Mucosa of descending colon (tissue), 3 donors: ENCODE data around the gene EID1. TPM values are rescaled to one million over a fixed set of nuclear protein-coding genes. Genes with fewer than 3 reads are reported as not detected.

Source experiments
- ATAC-seq: fragments of 200-7000 bp; cut with Tn5 transposase; one replicate; pipeline ENCODE4 v1.9.1; 2020; ENCODE audit warnings: mild to moderate bottlenecking, moderate library complexity
- DNase-seq, 3 donors: peaks; one replicate each; pipeline ENCODE4 v3.0.0-alpha.2; 2020
- H3K36me3 ChIP-seq: fragments of 200-600 bp; one replicate; pipeline ENCODE4 v1.8.0; 2021; ENCODE audit warnings: low read depth, mild to moderate bottlenecking
- H3K4me1 ChIP-seq: fragments of 200-600 bp; one replicate; pipeline ENCODE4 v1.8.0; 2021; ENCODE audit warnings: low read depth, mild to moderate bottlenecking
- H3K4me3 ChIP-seq: fragments of 200-600 bp; one replicate; pipeline ENCODE4 v1.8.0; 2021; ENCODE audit warnings: mild to moderate bottlenecking
- H3K9me3 ChIP-seq: fragments of 200-600 bp; one replicate; pipeline ENCODE4 v1.8.0; 2021; ENCODE audit warnings: mild to moderate bottlenecking
- intact Hi-C, 2 donors: fragments of 100-400 bp; cut with DNase I in 1 of 2; cut with micrococcal nuclease in 1 of 2; formaldehyde crosslinking; loops; one replicate each; pipeline versions ENCODE4 v1.11.0 to v1.11.1; 2022; cut with DNase I, micrococcal nuclease
- total RNA-seq, 3 donors: library from RNA; stranded (reverse); fragmentation: NEBNext Ultra II Directional in 2 of 3; extraction: Animal tissue kit (Norgen Biotek cat#: 25700) in 2 of 3; gene quantifications; one replicate each; pipeline versions ENCODE4 v1.2.1 to v1.2.4, GENCODE V29; 2021 to 2023
- TF ChIP-seq, protein P1 (sequence below): fragments of 200-600 bp; IDR thresholded peaks from one replicate; pipeline ENCODE4 v1.8.0; 2022; ENCODE audit warnings: antibody characterized with exemption, mild to moderate bottlenecking
- donor health status: DM: no; HTN: no; CAD: no; lungs with moderate emphysema.
- donor health status: DM: no; HTN: no; CAD: no.
- donor health status: DM: no; HTN: yes; CAD: no.

Gene EID1
- total RNA-seq, 3 donors from 2014 or later, result 44.7 to 128 (median 53.8) TPM

DNA sequence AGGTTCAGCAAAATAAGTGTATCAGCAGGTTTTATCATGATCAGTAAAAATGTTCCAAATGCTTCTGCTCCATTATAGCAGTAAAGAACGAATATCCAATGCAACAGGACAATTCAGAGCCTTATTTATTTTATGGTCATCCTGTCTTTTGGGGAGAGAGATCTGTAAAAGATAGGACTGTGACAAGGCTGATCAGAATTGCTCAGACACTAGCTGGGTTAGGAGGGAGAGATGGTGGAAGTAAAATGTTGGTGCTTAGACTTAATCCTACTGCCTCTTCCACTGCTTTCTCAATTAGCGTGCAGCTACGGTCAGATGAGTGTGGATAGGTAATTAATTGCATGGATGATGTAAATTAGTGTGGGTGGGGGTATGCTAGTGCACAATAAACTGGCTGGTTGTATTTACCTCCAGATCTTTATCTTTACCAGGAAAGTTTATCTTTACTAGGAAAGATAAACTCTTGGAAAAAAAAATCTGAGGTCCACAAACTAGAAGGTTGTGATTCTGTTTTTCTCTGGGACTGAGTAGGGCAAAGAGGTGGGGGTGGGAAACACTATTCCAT lies 2.2 kb downstream of the EID1 start:
- H3K36me3 ChIP-seq, result no peaks in the 10 kb centered on the region

DNA sequence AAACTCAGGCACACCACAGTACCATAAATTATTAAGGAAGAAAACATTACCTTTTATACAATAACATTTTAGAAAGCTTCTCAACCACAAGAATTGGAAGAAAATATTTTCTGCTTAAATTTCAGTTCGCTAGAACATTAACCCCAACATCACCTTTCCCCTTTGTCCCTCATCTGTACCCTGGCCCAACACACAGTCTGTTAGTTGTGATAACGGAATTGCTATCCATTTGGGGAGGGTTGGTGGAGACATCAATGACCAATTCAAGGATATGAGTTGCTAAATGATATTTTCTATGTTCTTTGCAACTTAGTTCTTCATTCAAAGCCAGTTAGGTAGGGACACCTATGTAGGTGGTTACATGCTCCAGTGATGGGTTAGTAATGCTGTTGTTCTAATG lies 5.8 kb downstream of the EID1 start:
- TF ChIP-seq, protein P1, sequence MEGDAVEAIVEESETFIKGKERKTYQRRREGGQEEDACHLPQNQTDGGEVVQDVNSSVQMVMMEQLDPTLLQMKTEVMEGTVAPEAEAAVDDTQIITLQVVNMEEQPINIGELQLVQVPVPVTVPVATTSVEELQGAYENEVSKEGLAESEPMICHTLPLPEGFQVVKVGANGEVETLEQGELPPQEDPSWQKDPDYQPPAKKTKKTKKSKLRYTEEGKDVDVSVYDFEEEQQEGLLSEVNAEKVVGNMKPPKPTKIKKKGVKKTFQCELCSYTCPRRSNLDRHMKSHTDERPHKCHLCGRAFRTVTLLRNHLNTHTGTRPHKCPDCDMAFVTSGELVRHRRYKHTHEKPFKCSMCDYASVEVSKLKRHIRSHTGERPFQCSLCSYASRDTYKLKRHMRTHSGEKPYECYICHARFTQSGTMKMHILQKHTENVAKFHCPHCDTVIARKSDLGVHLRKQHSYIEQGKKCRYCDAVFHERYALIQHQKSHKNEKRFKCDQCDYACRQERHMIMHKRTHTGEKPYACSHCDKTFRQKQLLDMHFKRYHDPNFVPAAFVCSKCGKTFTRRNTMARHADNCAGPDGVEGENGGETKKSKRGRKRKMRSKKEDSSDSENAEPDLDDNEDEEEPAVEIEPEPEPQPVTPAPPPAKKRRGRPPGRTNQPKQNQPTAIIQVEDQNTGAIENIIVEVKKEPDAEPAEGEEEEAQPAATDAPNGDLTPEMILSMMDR, result no peak
- no peak for DNase-seq
- no peaks in the 10 kb centered on the region for H3K36me3 ChIP-seq
- peaks cover 9% of the 10 kb centered on the region for H3K4me1 ChIP-seq
- H3K9me3 ChIP-seq, result no peaks in the 10 kb centered on the region
- intact Hi-C loops, result no loop called here
- H3K4me3 ChIP-seq, result no peak overlapping the region
- no peak for ATAC-seq

More for the DNA sequence above, 2.2 kb downstream of the EID1 start:
- no peaks in the 10 kb centered on the region for H3K9me3 ChIP-seq
- ATAC-seq, result no peak
- no peak for DNase-seq
- intact Hi-C loops, result no loop called here
- TF ChIP-seq, protein P1, result no peak
- peaks cover 9% of the 10 kb centered on the region for H3K4me1 ChIP-seq
- H3K4me3 ChIP-seq, result no peak overlapping the region

DNA sequence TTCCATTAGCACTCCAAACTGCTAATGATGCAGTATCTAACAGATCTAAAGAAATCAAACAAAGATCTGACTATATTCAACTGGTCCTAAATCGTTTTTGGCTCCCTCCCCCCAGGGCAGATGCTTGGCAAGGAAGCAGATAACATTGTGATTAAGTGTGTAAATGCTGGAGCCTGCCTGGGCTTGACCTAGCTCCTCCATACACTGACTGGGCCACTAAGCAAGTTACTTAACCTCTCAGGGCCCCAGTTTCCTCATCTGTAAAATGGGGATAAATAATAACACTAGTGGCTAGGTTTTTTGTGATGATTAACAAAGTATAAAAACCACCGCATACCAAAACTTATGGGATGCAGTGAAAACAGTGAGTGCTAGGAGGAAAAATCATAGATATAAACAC lies 9.2 kb downstream of the EID1 start:
- intact Hi-C loops, result no loop called here
- TF ChIP-seq, protein P1, result no peak
- H3K36me3 ChIP-seq, result no peaks in the 10 kb centered on the region
- H3K4me1 ChIP-seq, result no peaks in the 10 kb centered on the region
- DNase-seq, result no peak
- H3K9me3 ChIP-seq, result no peaks in the 10 kb centered on the region
- H3K4me3 ChIP-seq, result no peak overlapping the region
- no peak for ATAC-seq

DNA sequence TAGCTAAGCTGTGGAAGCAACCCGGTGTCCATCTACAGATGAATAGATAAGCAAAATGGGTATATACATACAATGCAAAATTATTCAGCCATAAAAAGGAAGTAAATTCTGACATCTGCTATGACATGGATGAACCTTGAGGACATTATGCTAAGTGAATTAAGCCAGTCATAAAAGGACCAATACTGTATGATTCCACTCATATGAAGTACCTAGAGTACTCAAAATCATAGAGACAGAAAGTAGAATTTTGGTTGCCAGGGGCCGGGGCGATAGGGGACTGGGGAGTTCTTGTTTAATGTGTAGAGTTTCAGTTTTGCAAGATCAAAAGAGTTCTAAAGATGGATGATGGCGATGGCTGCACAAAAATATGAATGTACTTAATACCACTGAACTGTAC lies 10.3 kb downstream of the EID1 start:
- Histone ChIP-seq H3K9me3 (no peaks in the 10 kb centered on the region), H3K4me1 (no peaks in the 10 kb centered on the region), H3K4me3 (no peak overlapping the region), H3K36me3 (no peaks in the 10 kb centered on the region)
- ATAC-seq (no peak), DNase-seq (no peak)
- TF ChIP-seq, protein P1, result no peak
- intact Hi-C loops, result no loop called here

DNA sequence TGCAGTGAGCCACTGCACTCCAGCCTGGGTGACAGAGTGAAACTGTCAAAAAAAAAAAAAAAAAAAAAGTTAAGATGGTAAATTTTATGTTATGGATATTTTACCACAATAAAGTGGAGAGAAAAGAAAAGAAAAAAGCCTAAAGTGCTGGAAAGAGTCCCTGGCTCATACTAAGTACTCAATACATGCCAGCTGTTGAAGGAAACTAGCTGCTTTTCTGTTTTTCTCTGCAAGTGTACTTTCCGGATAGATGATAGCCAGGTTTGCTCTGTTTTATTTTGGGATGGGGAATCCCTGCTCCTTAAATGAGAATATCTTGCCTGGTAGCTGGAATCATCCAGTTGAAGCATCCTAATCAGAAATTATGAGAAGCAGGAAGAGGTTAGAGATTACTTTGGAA lies 10.9 kb downstream of the EID1 start:
- intact Hi-C loops, result no loop called here
- Histone ChIP-seq H3K36me3 (no peaks in the 10 kb centered on the region), H3K4me3 (no peak overlapping the region), H3K9me3 (no peaks in the 10 kb centered on the region), H3K4me1 (no peaks in the 10 kb centered on the region)
- DNase-seq (no peak), ATAC-seq (no peak)
- TF ChIP-seq, protein P1, result no peak

DNA sequence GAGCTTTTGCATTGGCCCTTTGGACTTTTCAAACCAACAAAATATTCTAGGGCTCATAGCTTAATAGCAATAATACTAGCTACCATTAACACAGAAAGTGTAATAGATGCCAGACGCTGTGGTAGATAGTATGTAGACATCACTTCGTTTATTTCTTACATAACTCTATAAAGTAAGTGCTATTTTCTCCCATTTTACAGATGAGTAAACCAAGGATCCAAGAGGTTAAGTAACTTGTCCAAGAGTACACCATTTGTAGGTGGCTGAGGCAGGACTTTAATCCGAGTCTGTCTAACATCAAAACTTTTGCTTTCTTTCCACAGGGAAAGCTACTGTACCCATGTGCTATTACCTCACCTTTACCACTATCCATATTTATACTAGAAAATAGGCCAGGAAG lies 12.0 kb downstream of the EID1 start:
- no peak overlapping the region for H3K4me3 ChIP-seq
- H3K36me3 ChIP-seq, result no peaks in the 10 kb centered on the region
- ATAC-seq (no peak), DNase-seq (no peak)
- no peaks in the 10 kb centered on the region for H3K4me1 ChIP-seq
- intact Hi-C loops, result no loop called here
- TF ChIP-seq, protein P1, result no peak
- H3K9me3 ChIP-seq, result no peaks in the 10 kb centered on the region
